ENCODE results near the gene EFCC1. TPM values are rescaled to one million over a fixed set of nuclear protein-coding genes. Genes with fewer than 3 reads are reported as not detected.
A peak's percentile ranks its signal among the peaks of the same experiment; 100 is the strongest.
"Not testable (repeated sequence)": the region's sequence is repeated elsewhere in the genome, so short reads cannot be mapped to it uniquely, and the experiment has no call there.

The EFCC1 gene
- polyA plus RNA-seq, 1 donor, result 1.2 TPM

DNA sequence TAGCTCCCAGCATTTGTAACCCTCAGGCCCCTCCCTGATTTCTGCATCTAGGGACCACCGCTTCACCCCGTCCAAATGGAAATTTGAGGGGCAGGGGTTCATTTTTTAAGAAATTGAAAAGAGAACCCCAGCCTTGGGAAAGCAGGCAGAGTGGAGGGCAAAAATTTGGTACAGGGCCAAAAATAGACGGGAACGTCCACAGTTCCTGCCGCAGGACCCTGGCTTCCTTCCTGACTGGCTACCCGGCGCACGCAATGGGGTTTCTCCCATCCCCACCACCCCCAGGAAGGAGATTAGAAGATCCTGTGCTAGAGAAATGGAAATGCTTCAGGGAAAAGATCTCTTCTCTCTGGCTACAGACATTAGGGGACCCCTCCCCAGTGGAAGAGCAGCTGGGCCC is 80.4 kb downstream of the EFCC1 start:
- no peak for DNase-seq

DNA sequence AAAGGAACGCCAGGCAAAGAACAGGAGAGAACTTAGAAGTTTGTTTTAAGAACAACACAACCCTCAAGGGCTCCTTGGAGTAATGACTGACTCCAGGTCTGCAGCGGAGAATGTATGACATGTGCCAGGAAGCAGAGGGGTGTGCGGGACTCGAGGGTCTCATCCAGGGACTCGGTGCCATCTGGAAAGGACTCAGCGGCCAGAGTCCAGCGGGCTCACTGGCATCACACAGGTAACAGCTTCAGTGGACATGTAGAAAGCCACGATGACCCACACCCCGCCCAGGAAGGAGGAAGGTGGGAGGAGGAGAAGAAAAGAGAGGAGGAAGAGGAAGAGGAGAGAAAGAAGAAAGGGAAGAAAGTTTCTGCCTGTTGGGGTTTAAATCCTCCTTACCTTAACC is 80.9 kb downstream of the EFCC1 start:
- no peak for DNase-seq

DNA sequence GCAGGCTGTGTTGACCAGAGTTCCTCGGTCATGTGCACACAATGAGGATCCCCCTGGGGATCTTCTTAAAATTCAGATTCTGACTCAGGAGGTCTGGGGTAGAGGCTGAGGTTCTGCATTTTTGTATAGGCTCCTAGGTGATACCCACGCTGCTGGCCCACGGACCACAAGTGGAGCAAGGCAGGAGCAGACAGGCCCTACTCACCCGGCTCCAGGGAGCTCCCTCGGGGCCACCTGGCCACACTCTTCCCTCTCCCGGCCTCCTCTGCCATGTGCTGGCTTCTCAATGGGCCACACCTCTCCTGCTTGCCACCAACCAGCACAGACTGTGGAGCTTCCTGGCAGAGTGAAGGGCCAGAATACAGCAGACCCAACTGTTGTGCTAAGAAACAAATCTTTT is 83.4 kb downstream of the EFCC1 start:
- no peak for DNase-seq

DNA sequence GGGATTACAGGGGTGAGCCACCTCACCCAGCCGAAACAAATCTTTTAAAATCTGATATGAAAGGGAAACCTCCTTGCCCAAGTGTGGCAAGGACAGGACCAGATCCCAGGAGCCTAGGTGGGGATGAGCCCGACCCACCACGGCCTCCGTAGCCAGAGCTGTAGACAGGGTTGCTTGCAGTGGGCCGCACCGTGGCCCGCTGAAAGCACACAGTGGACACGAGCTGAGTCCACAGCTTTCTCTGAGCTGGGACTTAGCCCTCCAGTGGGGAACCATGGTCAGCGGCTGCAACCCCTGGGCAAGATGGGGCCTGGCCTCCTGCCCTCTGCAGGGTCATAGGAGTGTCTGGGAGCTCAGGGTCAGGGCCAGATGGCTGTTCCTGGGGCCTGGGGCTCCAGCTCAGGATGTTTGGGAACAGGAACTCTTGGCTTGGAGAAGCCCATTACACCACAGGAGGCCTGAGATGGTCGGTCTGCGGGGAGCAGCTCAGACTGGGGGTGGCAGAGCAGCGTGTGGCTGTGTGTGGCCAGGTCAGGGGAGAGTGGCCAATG is 84.1 kb downstream of the EFCC1 start:
- no peak for DNase-seq

DNA sequence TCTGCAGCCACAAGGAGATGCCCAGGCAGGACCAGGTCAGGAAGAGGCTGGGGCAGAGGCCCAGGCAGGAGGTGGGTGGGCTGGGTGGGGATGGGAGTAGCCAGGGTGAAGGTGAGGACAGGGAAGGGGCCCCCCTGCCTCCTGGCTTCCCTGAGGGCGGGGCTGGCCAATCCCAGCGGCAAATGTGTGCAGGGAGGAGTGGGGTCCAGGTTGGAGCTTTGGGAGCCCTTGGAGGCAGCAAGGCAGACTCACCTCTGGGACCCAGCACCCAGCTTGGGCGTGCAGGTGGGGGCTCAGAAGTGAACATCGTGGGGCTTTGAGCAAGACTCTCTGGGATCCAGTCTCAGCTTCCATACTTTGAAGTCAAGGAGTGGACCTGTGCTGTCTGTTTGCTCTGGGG is 84.7 kb downstream of the EFCC1 start:
- DNase-seq, result no peak

DNA sequence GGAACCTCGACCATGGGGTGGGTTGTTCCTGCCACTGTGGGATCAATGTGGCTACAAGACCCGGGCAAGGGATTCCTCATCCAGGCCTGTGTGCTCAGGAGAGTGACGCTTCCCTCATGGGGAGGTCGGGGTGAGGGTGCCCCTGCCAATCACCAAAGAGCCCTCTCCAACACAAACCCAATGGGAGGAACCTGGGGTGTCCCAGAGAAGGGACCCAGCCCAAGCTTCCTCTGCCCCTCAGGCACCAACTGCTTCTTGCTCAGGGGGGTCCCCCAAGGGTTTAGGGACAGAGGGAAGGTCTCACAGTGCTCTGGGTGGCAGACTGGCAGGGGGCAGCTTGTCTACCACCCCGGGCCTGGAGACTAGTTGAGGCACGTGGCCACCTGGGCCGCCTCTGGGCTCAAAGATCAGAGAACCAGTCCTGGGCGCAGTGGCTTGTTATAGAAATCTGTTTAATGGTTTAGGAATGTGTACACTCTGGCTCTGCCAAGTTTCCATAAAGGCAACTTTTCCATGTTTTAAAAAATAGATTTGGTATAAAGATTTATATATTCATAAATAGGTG is 86.1 kb downstream of the EFCC1 start:
- peak; percentile 63 for DNase-seq

DNA sequence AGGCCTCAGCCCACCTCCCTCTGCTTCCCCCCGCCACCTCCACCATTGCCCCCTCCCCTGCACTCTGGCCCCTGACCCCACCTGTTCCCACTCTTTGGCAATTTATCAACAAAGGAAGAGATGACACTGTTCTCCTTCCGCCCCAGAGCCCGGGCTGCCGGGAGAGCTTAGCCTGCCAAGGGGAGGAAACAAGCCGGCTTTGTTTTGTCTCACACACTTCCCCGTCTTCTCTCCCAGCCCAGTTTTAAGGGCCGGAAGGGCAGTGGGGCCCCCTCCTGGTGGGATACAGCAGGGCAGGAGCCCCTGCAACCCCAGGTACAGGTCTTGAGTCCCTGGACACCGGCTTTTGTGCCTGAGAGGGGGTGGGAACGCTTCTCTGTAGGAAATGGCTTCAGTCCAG is 86.8 kb downstream of the EFCC1 start:
- peak; percentile 52 for DNase-seq

DNA sequence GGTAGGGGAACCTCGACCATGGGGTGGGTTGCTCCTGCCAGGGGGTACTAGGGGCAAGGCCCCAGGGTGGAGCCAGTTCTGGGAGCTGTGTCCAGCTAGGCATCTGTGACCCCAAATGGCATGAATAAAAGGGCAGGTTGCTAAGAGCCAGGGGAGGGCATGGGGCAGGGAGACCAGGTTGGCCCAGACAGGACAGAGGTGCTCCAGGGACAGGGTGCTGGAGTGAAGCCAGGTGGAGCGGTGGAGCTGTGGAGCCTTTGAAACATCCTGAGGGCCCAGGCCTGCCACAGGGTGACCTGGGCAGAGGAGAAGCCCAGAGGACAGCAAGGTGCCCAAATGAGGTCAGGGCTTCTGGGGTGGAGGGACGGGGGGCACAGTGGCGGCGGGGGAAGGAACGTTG is 87.2 kb downstream of the EFCC1 start:
- DNase-seq, result not testable (repeated sequence)

Other genes with a start within 250 kb of the EFCC1 start
- 28.2 TPM for gene ACAD9, start 121.7 kb upstream of the EFCC1 start, polyA plus RNA-seq (ENCODE audit: insufficient read length)
- 1.4 TPM for gene CFAP92, start 7.2 kb upstream of the EFCC1 start, polyA plus RNA-seq (ENCODE audit: insufficient read length)
- gene GP9, start 59.5 kb downstream of the EFCC1 start, polyA plus RNA-seq (ENCODE audit: insufficient read length), result 0.30 TPM
- 2.4 TPM for gene RAB43, start 120.5 kb downstream of the EFCC1 start, polyA plus RNA-seq (ENCODE audit: insufficient read length)
- 34.1 TPM for gene ISY1, start 159.8 kb downstream of the EFCC1 start, polyA plus RNA-seq (ENCODE audit: insufficient read length)
- gene CNBP, start 182.6 kb downstream of the EFCC1 start, polyA plus RNA-seq (ENCODE audit: insufficient read length), result 278 TPM
- 103 TPM for gene COPG1, start 248.3 kb downstream of the EFCC1 start, polyA plus RNA-seq (ENCODE audit: insufficient read length)